IPS DF 6.9 (cell line): ENCODE data around the gene GPR84.

Experiments
- DNase-seq: peaks from one replicate; pipeline ENCODE4 v3.0.0-alpha.2; 2013; ENCODE audit warnings: low read depth, low spot score
- H3K27ac ChIP-seq: one replicate; pipeline ENCODE4 v1.5.1; 2013; ENCODE audit warnings: low read length, control low read depth
- H3K27me3 ChIP-seq: 2 replicates; pipeline ENCODE4 v1.6.1; 2013; ENCODE audit warnings: mild to moderate bottlenecking, low read length; ENCODE audit not compliant: control insufficient read depth, insufficient read depth
- H3K36me3 ChIP-seq: 2 replicates; pipeline ENCODE4 v1.6.1; 2013; ENCODE audit warnings: low read length; ENCODE audit not compliant: control insufficient read depth, insufficient read depth
- H3K4me1 ChIP-seq: 2 replicates; pipeline ENCODE4 v1.6.1; 2013; ENCODE audit warnings: low read length; ENCODE audit not compliant: control insufficient read depth, insufficient read depth
- H3K4me3 ChIP-seq: 2 replicates; pipeline ENCODE4 v1.5.1; 2013; ENCODE audit warnings: mild to moderate bottlenecking, low read length
- H3K9me3 ChIP-seq: 2 replicates; pipeline ENCODE4 v1.6.1; 2013; ENCODE audit warnings: low read length, inconsistent platforms; ENCODE audit not compliant: control insufficient read depth, insufficient read depth
- WGBS: extraction: QIAGEN DNeasy Blood & Tissue Kit; methylation state at CpG from one replicate; pipeline ENCODE4 v1.1.7; 2013; ENCODE audit warnings: mixed read lengths, missing lambda C conversion rate; ENCODE audit not compliant: insufficient read length, insufficient coverage; 5-methylcytosine and 5-hydroxymethylcytosine counted together

GPR84 gene

DNA sequence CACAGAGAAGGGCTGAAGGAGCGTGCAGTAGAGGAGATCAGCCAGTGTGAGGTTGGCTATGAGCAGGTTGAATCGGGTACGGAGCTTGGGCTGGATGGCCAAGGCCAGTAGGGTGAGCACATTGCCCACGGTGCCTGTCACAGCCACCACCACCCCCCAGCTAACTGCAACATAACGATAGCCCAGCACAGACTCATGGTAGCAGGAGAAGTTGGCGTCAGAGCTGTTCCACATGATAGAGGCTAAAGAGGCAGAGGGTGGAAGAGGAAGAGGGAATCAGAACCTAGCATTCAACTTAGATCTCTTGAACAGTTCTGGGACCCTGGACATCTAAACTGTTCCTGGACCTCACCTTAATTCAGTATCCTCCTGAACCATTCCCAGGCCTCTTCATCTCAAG, 668 bp downstream of the GPR84 start:
- Histone ChIP-seq H3K27ac (no peak overlapping the region), H3K27me3 (no peaks in the 10 kb centered on the region; the same call in 1 of the 2 replicates), H3K4me3 (no peak overlapping the region), H3K9me3 (no peaks in the 10 kb centered on the region), H3K4me1 (no peaks in the 10 kb centered on the region; the same call in 1 of the 2 replicates), H3K36me3 (no peaks in the 10 kb centered on the region)
- WGBS: no CpG with 5 or more reads among the region's 6 CpGs
- no peak for DNase-seq

DNA sequence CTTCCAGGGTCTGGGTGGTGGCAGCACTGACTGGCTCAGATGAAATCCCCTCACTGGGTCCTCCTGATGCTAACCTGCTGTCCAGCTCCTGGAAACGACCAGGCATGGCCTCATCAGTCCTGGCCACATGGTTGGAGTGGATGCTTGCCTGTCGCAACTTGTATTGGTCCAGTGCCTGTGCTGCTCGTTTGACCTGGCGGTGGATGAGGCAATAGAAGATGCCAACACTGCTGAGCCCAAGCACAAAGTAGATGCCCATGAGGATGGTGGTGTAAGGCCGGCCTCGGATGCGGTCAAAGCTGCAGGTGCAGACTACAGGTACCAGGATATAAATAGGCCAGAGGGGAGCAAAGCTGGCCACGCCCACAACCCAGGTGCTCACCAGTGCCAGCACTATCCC, 1.2 kb downstream of the GPR84 start:
- Histone ChIP-seq H3K9me3 (no peaks in the 10 kb centered on the region), H3K36me3 (no peaks in the 10 kb centered on the region), H3K27ac (no peak overlapping the region), H3K27me3 (no peaks in the 10 kb centered on the region; the same call in 1 of the 2 replicates), H3K4me3 (no peak overlapping the region), H3K4me1 (no peaks in the 10 kb centered on the region; the same call in 1 of the 2 replicates)
- no peak for DNase-seq
- no CpG with 5 or more reads among the region's 8 CpGs for WGBS

DNA sequence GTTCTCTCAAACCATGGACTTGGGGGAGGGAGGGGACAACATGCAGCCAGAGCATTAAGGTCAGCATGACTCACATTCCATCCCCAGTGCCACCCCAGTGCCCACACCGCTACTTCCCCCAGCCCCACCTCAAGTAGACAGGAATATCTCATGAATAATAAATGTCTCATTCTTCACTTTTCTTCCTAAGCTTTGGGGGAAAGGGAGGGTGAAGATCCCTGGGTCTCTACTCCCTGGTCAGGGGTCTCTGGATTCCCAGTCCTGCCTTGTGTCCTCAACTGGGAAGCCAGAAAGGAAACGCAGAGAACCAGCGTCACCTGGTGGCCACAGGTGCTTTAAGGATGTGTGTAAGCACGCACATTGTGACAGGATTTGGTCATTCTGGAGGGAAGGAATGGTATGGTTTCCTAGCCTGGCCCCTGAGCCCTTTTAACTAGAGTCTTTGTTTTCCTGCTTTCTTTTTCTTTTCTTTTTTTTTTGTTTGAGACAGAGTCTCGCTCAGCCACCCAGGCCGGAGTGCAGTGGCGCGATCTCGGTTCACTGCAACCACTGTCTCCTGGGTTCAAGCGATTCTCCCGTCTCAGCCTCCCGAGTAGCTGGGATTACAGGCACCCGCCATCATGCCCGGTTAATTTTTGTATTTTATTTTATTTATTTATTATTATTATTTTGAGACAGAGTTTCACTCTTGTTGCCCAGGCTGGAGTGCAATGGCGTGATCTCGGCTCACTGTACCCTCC, 3.4 kb downstream of the GPR84 start:
- no peaks in the 10 kb centered on the region for H3K27me3 ChIP-seq
- no peak overlapping the region for H3K4me3 ChIP-seq
- H3K4me1 ChIP-seq: peaks cover 7% of the 10 kb centered on the region; the same call in 1 of the 2 replicates
- H3K9me3 ChIP-seq: no peaks in the 10 kb centered on the region
- no peak for DNase-seq
- H3K27ac ChIP-seq: no peak overlapping the region
- no CpG with 5 or more reads among the region's 16 CpGs for WGBS
- no peaks in the 10 kb centered on the region for H3K36me3 ChIP-seq

DNA sequence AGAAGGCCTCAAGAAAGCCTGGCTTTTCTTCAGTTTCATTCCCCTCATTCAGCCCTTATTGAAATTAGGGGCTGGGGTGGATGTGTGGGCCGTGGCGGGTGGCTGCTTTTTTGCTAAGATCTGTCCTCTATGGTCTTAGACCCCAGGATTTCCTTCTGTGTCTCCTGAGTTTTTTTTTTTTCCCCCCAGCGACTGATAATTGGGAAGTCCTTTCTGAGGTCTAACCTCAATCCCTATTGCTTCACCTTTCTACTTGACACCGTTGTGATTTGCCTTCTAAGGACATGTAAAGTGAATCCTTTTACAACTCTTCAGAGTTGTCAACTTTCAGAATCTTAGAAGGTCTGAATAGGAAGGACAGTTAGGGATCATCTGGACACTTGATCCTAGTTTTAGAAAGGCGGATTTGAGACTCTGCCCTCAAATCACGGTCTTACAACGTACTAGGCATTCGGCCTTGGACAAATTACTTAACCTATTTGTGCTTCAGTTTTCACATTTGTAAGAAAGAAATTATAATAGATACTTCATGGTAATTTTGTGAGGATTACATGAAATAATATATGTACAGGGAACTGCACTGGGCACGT, 4.4 kb downstream of the GPR84 start:
- Histone ChIP-seq H3K27me3 (no peaks in the 10 kb centered on the region), H3K4me3 (peak overlapping the region; percentile 36; the same call in 1 of the 2 replicates), H3K36me3 (no peaks in the 10 kb centered on the region), H3K9me3 (no peaks in the 10 kb centered on the region), H3K27ac (no peak overlapping the region), H3K4me1 (peaks cover 9% of the 10 kb centered on the region)
- no CpG with 5 or more reads among the region's 9 CpGs for WGBS
- no peak for DNase-seq

DNA sequence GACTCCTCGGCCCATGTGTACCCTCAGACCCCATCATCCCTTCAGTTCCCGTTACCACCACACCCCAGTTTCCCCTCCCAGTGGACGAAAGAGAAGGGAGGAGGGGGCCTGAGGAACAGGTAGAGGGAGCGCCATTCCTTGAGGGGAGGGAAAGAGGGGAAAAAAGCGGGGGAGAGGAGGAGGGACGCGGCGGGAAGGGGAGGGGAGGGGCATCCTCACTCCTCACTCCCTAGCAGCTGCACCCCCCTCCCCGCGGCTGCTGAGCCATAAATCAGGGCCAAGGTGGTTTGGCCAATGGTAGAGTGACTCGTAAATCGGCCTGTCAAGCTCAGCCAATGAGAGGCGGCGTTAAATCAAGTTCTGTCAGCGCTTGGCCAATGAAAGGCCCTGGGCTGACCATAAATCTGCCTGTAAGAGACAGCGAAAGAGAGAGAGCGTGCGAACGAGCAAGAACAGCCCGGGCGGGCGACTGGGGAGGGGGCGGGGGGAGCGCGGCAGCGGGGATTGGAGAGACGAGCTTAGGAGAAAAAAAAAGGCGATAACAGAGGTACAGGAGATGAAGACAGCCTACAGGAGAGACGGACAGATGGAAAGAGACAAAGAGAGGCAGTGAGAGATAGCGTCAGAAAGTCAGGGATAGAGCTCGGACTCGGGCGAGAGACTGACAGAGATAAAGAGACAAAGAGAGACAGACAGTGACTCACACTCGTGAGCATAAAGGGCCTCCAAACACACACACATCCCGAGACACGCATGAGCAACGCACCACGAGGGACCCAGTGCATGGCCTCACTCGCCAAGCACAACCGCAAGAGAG, 5.1 kb downstream of the GPR84 start:
- H3K27me3 ChIP-seq: no peaks in the 10 kb centered on the region
- peak; percentile 99 for DNase-seq
- H3K36me3 ChIP-seq: no peaks in the 10 kb centered on the region
- H3K4me3 ChIP-seq: peak overlapping the region; percentile 48; the same call in 1 of the 2 replicates
- WGBS: no CpG with 5 or more reads among the region's 40 CpGs
- no peaks in the 10 kb centered on the region for H3K9me3 ChIP-seq
- H3K27ac ChIP-seq: no peak overlapping the region
- peaks cover 9% of the 10 kb centered on the region for H3K4me1 ChIP-seq

DNA sequence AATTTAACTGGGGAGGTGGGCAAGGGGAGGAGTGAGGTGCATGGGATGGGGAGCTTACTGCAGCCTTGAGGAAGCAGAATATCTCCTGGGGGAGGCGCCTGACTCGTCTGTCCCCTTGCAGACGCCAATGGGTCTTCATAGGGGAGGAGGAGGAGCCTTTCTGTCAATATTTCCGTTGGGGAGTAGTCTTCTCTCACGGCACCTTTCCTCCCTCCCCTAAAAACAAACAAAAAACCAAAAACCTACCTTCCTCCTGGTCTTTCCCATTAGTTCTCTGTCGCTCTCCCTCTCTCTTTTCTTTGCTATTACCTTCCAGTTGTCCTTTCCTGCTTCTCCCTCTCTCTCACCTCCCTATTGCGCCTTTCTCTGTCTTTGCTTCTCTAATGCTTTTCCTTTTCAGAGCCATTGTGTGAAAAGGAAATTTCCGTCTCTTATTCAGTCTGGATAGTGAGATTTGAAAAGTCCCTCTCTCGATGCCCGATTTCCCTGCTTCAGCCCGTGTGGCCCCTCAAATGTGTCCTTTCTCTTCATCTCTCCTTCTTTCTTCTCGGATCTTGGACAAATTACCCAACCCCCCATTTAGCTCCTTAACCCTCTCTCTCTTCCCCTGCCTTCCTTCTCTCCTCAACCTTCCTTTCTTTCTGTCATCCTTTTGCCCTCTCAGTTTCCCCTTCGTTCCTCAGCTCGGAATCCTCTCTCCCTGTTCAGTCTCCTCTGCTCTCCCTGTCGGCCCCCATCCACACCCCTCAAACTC, 5.9 kb downstream of the GPR84 start:
- Histone ChIP-seq H3K27ac (no peak overlapping the region), H3K27me3 (no peaks in the 10 kb centered on the region), H3K4me3 (peak overlapping the region; percentile 48; the same call in 1 of the 2 replicates), H3K9me3 (no peaks in the 10 kb centered on the region), H3K4me1 (peaks cover 12% of the 10 kb centered on the region), H3K36me3 (no peaks in the 10 kb centered on the region)
- WGBS: 100% methylated on average over 1 of the region's 15 CpGs
- no peak for DNase-seq

DNA sequence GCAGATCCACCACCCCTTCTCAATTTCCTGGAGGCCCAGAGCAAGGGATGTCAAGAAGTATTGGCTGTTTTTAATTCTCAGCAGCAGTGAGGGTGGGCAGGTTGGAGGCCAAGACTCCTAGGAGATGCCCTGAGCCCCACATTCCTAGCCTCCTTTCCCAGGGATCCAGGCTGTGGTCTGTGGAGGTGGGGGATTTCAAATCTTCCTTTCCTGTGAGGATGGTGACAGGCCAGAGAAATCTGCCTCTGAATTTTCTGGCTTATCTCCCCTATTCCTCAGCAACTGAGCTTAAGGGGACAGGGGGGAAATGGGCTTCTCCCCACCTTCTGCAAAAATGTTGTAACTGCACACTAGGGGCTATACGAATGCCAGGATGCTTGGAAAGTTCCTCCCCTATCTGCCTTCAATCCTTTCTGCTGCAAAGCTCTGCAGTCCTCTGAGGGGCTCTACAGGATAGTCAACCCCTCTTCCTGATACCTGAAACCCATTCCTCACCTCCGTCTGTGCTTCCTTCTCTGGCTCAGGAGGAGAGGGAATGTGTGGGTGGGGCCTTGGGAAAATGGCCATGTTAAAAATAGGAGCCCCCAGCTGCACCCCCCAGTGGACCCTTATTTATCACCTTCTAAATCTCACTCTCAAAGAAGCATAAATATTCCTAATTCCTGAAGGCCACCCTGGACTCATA, 6.6 kb downstream of the GPR84 start:
- Histone ChIP-seq H3K4me3 (no peak overlapping the region), H3K27ac (no peak overlapping the region), H3K9me3 (no peaks in the 10 kb centered on the region), H3K27me3 (no peaks in the 10 kb centered on the region), H3K4me1 (peaks cover 14% of the 10 kb centered on the region), H3K36me3 (no peaks in the 10 kb centered on the region)
- no peak for DNase-seq
- no CpG with 5 or more reads among the region's 2 CpGs for WGBS

DNA sequence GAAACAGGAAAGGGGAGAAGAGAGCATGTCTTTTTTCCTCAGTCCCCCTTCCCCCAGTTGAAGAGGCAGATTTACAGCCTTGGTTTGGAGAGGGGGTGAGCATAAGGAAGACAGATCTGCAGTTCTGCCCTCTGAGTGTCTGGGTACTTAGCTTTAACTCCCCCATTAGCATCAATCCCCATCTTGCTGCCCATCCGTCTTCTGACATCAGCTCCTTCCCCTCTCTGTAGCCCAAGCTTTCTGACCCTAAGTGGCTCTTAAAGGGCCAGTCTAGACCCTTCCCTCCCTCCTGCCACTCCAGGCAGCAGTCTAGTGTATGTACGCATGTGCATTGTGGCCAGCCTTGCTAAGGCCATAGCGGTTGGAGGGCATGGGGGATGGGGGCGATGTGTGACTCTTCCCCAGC, 7.3 kb downstream of the GPR84 start:
- no peak for DNase-seq
- no CpG with 5 or more reads among the region's 4 CpGs for WGBS
- Histone ChIP-seq H3K36me3 (no peaks in the 10 kb centered on the region), H3K4me3 (no peak overlapping the region), H3K9me3 (no peaks in the 10 kb centered on the region), H3K27me3 (no peaks in the 10 kb centered on the region), H3K4me1 (peaks cover 17% of the 10 kb centered on the region), H3K27ac (no peak overlapping the region)

DNA sequence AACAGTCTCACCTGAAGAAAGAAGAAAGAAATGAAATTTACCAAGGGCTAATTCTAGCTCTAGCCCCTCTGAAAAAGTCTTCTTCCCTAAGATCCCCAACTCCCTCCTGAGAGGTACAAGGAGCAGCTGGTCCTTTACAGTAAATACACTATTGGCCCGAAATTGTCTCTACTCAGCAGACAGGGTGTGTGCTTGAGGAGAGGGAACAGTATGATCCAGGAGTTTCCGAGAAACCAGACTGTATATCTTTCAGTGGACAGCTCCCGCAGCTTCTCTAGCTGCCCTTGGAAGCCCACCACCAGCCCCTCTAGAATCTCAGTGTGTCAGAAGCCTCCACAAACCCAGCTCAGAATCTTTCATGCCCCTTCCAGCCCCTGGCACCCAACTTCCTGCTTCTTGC, 8.1 kb downstream of the GPR84 start:
- H3K4me3 ChIP-seq: no peak overlapping the region
- DNase-seq: no peak
- H3K27me3 ChIP-seq: no peaks in the 10 kb centered on the region
- no peak overlapping the region for H3K27ac ChIP-seq
- peaks cover 17% of the 10 kb centered on the region for H3K4me1 ChIP-seq
- H3K36me3 ChIP-seq: no peaks in the 10 kb centered on the region
- H3K9me3 ChIP-seq: no peaks in the 10 kb centered on the region
- WGBS: no CpG with 5 or more reads among the region's 3 CpGs
